GM11168 (cell line): ENCODE measurements around the gene PPM1E.
"Not testable (repeated sequence)": the region's sequence is repeated elsewhere in the genome, so short reads cannot be mapped to it uniquely, and the experiment has no call there.

Source experiments
- in situ Hi-C: fragments of 300-500 bp; cut with MboI; formaldehyde crosslinking; loops from one replicate; pipeline ENCODE4 v1.12.0; 2022; ENCODE audit warnings: low sequenced_read_pairs; ENCODE audit not compliant: unreplicated experiment

Gene PPM1E

GRCh38 chr17:58778482-58778881, 22.8 kb downstream of the PPM1E start:
- in situ Hi-C loops = not testable (repeated sequence)

GRCh38 chr17:58779446-58779845, 23.8 kb downstream of the PPM1E start:
- in situ Hi-C loops = no loop called here

- in situ Hi-C loops = no loop called here
These were observed 27.7 kb downstream of the PPM1E start for GRCh38 chr17:58783380-58783779.

GRCh38 chr17:58785097-58785496, 29.4 kb downstream of the PPM1E start:
- in situ Hi-C loops = no loop called here

GRCh38 chr17:58786586-58787295, 31.1 kb downstream of the PPM1E start:
- in situ Hi-C loops = no loop called here

- in situ Hi-C loops = no loop called here
These were observed 32.5 kb downstream of the PPM1E start for GRCh38 chr17:58788199-58788598.

GRCh38 chr17:58789160-58789559, 33.5 kb downstream of the PPM1E start:
- in situ Hi-C loops = no loop called here

- in situ Hi-C loops = no loop called here
These were observed 34.2 kb downstream of the PPM1E start for GRCh38 chr17:58789831-58790230.

GRCh38 chr17:58794508-58794907, 38.9 kb downstream of the PPM1E start:
- in situ Hi-C loops = not testable (repeated sequence)

GRCh38 chr17:58802188-58802587, 46.5 kb downstream of the PPM1E start:
- in situ Hi-C loops = no loop called here

GRCh38 chr17:58806046-58806445, 50.4 kb downstream of the PPM1E start:
- in situ Hi-C loops = no loop called here

GRCh38 chr17:58808609-58809563, 53.2 kb downstream of the PPM1E start:
- in situ Hi-C loops = no loop called here

- in situ Hi-C loops = no loop called here
These were observed 53.9 kb downstream of the PPM1E start for GRCh38 chr17:58809564-58809936.

- in situ Hi-C loops = no loop called here
These were observed 55.6 kb downstream of the PPM1E start for GRCh38 chr17:58811290-58811689.

- in situ Hi-C loops = no loop called here
These were observed 58.1 kb downstream of the PPM1E start for GRCh38 chr17:58813712-58814111.

GRCh38 chr17:58818654-58819053, 63.0 kb downstream of the PPM1E start:
- in situ Hi-C loops = no loop called here

- in situ Hi-C loops = no loop called here
These were observed 66.7 kb downstream of the PPM1E start for GRCh38 chr17:58822148-58823050.

GRCh38 chr17:58823051-58823525, 67.4 kb downstream of the PPM1E start:
- in situ Hi-C loops = no loop called here

GRCh38 chr17:58829172-58829637, 73.6 kb downstream of the PPM1E start:
- in situ Hi-C loops = no loop called here

GRCh38 chr17:58831780-58832179, 76.1 kb downstream of the PPM1E start:
- in situ Hi-C loops = no loop called here
